NCI-H774 (cell line): ENCODE results near the gene TEX44.

Experiments used
- DNase-seq: peaks from one replicate; lab custom pipeline; 2025; lab: John Stamatoyannopoulos, UW

Gene TEX44

DNA sequence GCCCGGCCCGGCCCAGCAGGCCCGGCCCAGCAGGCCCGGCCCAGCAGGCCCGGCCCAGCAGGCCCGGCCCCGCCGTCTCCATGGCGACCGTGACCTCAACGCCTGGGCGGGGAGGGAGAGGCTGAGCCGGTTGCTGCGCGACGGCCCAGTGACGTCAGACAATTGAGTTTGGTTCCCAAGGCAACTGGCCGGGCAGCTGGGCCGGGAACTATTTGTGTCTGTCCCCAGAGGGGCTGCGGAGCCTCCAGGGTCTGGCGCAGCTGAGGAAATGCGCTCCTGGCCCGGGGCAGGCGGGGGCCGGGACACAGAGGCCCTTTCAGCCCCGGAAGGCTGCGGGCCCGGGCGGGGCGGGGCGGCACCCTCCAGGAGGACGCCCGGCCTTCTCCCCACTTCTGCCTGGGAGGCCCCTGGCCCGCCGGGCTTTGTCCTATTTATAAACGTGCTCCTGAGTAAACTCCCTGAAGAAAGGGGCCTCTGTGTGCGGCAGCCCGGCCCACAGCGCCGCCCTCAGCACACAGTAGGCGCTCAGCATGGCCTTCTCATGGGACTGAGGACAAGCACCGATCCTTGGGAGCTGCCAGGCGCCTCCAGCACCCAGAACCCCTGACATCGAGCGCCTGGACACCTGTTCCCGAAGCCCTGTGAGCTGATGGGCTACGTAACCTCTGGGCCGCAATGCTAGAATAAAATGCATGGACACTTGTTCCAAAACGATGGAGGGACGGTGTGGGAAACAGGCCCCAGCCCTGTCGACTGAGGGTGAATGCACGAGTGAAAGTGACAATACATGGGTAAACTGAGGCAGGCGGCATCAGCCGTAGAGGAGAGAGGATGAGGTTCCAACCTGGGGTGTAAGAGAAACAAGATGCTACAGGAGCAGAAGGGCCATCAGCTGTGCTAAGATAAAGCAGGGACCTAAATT is 12.3 kb downstream of the TEX44 start:
- DNase-seq: peak; percentile 95

DNA sequence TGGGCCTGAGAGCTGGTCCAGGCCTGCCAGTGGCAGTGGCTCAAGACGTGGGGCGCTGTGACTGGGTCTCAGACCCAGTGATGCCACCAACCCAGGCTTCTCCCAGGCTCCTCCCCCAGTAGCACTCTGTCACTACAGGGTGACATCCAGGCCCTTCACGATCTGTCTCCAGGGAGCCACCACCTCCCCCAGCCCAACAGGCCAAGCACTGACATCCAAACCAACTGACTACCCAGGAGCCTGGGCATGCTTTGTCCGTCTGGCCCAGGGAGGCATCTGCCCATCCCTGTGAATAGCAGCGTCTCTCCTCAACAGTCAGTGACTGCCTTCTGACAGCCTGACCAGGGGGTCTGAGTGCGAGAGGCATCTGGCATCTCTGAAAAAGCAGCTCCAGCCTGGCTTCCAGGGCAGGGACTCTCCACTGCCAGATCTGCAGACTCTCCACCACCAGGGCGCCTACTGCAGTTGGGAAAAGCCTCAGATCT is 13.0 kb downstream of the TEX44 start:
- DNase-seq: no peak

DNA sequence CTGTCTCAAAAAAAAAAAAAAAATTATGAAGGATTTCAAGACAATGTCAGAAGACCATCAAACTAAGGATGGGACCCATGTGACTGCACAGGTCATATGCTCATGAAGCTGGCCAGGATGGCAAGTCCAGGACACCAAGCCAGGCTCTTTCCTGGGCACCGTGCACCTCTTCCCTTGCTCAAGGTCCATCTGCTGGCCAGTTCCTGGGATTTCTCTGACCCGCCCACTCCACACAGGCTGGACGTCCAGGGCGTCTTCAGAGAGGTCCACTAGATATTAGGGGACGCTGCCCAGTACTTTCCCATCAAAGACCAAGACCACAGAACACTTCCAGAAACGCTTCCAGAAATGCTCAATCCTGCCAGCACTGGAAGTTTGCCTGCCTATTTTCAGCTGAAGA is 14.3 kb downstream of the TEX44 start:
- DNase-seq: no peak

DNA sequence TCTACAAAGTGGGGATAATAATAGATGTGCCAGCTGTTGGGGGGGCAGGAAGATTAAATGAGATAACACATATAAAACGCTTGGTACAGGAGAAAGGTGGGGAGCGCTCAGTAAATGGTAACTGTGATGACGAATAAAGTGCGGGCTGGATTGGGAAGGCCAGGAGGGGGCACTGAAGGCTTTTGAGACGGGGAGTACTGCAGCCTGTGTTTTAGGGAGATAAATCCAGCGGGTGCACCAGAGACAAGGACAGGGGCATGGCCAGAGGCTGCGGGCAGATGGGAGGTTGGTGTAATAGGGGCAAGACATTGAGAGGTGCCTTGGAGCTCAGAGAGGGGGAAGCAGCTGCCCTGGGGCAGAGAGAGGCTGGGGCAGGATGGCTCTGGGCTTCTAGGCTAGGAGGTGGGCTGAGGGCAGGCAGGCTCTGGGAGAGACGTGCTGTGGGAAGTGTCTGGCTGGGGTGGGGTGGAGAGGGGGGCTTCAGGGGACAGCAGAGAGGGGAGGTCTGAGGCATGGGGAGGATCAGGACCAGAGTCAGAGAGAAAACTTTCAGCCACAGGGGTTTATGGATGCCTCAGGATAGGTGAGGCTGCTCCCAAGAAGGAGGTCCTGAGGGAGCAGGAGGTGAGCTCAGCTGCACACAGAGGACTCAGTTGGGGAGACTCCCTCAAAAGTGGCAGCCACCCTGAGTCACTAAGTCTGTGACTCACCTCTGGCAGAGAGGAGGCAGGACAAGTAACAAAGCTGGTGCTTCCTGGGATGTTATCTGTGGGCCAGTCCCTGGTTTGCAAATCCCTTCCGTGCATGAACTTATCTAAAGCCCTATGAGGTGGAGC is 18.8 kb downstream of the TEX44 start:
- no peak for DNase-seq

DNA sequence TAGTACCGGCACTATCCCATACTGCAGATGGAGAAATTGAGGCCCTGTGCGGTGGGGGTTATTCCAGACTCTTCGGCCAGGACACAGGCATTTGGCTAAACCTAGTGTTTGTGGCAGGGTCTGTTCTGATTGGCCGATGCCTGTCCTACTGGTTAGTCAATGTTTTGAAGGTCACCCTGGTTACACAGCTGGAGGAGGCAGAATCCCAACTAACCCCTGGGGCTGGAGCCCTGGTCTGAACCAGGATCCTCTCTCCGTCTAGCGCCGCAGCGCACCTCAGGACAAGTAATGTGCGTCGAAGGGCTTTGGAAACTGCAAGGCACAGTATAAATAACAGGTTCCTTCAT is 19.4 kb downstream of the TEX44 start:
- DNase-seq: peak; percentile 23

DNA sequence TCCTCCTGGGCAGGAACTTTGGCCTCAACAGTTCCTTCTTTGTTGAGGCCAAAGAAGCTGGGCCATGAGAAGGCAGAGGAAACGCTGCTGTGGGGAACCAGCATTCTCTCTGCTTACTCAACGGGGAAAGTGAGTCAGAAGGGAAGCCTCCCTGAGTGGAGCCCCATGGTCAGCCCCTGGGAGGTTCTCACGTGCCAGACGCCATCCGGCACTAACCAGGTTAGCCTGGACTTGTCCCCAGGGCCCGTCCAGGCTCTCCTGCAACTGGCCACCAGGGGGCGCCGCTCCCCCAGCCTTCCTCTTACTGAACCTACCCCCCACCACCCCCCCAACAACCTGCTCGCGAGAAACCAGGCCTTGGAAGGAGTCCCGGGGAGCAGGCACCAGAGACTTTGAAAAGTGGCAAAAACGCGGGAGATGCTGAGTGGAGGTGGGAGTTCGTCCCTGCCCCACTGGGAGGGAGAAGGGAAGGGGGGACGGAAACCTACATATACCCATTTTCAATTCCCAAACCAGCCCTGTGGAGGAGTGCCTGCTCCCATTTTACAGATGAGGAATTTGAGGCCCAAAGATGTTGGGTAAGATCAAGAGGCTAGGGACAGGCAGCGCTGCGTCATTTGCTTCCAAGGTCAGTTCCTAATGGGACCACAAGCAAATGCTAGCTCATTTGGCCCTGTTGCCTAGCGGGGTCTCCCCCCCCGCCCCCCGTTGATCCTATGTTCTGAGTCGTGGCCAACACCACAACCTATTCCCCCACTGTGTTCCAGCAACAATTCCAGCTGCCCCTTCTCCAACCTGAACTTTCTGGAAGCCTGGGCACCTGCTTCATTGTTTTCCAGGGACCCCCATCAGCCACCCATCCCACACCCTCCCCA is 20.0 kb downstream of the TEX44 start:
- peak; percentile 77 for DNase-seq

DNA sequence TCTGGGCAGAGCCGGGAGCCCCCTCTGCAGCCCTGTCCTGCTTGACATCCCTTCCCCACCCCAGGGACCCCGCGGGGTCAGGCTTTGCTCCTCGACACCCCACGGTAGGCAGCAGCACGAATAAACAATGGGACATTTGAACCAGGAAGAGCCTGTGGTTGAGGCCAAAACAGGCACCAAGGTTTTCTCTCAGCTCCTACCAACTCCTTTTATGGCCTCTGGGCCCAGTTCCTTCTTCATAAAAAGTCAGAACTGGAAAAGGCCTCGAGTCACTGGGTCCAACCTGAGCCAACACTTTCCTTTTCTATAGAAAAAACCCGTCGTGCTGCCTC is 20.6 kb downstream of the TEX44 start:
- DNase-seq: no peak

DNA sequence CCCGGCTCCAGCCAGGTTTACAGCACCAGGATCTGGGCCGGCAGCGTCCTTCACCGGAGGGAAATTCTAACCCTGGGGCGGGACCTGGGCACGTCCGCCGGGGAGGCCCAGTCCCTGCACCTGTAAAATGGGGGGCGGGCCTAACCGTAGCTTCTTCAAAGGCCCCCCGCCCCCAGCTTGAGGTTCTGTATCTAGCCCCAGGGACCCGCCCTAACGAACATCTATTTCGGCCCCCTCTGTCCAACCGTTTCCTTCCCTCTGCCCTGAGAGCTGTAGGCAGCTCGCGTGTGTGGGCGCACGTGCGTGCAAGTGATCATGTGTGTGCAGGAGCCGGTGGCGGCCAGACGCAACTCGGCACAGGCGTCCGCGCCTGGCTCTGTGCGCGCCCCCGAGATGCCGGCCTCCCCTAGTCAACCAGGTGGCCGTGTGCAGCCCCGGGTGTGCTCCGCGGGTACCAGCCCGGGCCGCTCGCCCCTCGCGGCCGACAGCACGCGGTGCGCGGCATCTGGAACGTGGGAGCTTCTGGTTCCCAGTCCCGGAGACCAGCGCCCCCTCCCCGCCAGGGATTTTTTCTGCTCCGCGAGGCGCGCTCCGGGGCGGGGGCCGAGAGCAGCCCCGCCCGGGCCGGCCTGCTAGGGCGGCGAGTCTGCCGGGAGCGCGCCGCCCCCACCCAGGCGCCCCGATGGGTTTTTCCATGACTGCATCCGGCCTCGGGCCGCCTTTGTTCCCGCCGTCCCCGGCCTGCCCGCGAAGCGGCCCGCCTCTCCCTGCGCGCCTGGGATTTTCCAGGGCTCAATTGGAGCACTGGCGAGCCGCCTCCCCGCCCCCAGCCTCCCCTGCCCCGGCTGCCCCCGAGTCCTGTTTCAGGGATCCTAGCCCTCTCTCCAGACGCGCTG is 21.2 kb downstream of the TEX44 start:
- DNase-seq: peak; percentile 79

DNA sequence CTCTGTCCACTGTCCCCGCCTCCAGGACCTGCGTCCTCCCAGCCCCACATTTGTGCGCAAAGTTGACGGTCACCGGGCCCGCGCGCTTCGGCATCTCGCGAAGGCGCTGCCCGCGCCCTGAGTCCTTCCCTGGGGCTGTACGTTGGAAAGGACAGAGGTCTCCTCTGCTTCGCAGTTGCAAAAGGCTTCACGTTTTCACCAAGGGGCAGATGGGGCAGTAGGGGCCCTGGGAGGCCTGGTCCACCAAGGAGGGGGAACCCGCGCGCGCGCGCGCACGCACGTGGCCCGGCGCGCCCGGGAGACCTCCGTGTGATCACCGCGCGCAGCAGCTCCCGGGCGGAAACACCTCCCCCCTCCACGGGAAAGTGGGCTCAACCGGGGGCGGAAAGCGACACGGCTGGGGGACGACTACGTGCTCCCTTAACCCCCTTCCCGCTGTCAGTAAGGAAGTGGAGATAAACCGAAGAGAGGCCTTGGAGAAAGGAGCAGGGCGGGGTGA is 21.9 kb downstream of the TEX44 start:
- no peak for DNase-seq

DNA sequence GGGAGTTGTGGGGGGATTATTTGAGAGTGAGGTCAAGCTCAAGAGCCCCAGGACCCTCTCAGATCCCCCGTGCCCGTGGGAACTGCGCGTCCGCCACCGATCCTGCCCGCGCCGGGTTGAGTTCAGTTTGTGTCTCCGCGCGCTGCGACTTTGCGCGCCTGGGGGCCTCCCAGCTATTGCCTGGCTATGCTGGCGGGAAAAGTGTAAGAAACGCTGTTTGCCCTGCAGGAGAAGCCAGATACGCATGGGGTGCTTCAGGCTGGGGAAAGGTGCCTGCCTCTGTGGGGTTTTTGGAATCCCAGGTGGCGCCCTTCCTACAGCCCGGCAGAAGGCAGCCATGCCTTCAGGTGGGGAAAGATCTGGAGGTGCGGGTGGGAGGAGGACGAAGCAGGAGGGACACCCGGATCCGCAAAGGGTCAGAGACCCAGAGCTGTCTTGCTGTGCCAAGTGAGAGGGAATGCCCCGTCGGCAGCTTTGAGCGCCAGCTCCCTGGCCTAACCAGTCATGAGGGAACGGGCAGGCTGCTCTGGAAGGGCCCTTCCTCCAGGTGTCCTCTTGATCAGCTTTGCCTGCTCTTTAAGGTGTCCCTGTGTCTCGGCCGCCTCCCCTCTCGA is 22.5 kb downstream of the TEX44 start:
- DNase-seq: no peak

DNA sequence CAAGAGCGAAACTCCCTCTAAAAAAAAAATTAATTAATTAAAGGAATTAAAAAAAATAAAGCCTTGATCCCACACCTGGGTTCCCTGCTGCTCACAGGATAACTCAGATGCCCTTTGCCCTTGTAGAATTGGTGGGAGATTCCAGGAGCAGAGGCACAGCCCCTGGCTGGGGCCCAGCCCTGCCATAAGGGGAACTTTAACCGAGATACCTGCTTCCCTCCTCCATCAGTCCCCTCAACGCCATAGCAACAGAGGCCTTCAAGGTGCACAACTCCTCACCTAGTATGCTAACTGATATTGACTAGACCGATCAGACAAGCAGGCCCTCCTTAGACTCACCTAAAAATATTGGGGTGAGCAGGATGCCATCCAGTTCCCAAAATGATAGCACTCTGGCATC is 23.6 kb downstream of the TEX44 start:
- DNase-seq: no peak

DNA sequence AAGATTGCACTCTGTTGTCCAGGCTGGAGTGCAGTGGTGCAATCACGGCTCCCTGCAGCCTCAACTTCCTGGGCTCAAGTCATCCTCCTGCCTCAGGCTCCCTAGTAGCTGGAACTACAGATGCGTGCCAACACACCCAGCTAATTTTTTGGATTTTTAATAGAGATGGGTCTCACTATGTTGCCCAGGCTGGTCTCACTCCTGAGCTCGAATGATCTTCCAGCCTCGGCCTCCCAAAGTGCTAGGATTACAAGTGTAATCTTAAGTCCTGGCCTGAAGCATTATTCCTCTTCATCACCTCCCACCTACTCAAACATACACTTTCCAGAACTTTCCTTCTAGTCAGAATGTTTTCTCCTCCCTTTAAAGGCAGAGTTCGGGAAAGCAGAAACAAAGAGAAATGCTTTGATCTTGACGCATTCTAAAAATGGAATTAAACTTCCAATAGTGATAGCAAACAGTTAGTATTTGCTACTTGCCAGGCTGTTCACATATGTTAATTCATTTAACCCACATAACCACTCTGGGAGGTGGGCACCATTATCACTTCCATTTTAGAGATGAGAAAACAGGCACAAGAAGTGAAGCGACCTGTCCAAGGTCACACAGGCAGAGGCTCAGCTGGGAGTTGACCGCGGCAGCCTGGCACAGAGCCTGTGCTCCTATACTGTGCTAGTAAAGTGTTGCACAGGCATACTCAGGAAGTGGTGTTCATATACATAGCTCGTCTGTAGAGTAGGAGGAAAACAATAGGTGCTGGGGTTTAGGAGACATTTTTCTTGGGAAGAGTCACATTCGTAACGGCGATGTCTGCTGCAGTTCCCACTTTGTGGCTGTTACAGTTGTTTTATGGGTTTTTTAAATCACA is 24.6 kb downstream of the TEX44 start:
- DNase-seq: no peak

DNA sequence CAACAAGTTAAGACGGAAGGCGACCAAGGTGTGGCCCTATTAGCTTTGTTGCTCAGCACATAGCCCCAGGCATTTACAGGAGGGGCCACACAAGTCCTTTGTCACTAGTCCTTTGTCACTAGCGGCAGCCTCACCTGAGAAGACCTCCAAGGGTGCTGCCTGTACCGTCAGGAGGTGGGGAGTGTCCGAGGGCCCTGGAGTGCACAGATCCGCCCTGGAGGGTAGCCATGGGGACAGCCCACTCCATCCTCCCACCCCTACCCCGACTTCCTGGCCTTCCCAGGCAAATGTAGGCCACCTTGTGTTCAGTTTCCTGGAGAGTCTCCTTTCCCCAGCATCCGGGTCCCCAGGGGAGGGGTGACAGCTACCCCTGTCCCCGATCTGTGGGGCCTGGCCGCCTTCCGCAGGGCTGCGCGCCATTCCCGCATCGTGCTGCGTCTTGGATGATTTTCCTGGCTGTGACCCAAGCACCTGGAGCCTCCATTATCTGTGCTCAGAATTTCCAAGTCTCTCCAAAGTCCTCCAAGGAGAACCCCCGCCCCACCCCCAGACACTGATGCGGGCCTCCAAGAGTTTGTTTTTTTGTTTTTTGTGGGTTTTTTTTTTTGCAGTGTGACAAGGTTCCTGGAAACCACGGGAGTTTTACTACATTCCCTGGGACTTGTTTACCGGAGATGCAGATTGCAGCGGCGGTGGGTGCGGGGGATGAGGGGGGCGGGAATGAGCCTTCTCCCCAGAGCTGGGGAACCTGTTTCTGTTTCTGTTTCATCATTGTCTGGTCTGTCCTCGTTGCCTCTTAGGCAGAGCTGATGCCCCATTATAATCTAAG is 28.6 kb downstream of the TEX44 start:
- DNase-seq: peak; percentile 3

DNA sequence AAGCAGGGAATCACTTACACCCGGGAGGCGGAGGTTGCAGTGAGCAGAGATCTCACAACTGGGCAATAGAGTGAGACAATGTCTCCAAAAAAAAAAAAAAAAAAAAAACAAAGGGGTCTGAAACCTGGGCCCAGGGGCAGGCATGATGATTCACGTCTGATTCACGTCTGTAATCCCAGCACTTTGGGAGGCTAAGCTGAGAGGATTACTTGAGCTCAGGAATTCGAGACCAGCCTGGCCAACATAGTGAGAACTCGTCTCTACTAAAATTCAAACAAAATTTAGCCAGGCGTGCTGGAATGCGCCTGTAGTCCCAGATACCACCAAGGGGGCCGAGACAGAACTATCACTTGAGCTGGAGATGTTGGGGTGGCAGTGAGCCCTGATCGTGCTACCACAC is 30.3 kb downstream of the TEX44 start:
- DNase-seq: no peak

DNA sequence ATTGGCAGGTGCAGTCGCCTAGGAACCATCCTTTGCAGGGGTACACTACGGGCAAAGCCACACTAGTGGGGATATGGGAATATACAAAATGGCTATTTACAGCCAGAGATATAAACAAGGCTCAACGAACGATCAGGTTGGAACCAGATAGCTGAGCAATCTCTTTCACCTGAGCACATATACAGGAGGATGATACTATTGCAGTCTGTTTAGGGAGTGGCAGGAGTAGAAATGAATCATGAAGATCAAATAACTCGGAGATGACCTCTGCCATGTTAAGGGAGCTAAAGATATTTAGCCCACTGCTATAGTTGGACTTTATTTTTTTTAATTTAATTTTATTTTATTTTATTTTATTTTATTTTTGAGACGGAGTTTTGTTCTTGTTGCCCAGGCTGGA is 33.8 kb downstream of the TEX44 start:
- no peak for DNase-seq

DNA sequence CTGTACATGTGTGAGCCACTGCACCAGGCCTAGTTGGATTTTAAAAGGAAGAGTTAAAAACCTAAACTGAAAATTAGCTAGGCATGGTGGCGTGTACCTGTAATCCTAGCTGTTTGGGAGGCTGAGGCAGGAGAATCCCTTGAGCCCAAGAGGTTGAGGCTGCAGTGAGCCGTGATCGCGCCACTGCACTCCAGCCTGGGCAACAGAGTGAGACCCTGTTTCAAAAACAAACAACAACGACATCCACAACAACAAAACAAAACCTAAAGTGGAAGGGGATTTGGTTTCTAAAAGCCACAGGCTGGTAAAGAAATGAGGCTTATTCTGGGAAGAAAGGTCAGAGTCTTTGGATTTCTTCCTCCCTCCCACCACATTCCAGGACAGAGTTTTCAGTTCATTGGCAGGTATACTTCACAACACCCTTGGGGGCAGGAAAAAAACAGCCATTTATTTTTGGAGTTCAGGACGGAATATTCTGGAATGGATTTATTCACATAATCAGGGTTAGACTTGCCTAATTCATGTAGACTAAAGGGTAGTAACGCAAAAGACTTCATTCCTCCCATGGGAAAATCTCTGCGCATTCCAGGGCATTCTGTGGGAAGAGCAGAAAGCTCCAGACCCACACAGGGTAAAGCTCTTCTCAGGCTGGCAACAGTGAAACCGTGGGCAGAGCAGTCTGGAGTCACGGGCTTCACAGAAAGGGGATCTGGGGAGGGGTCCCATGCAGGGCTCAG is 34.9 kb downstream of the TEX44 start:
- no peak for DNase-seq

DNA sequence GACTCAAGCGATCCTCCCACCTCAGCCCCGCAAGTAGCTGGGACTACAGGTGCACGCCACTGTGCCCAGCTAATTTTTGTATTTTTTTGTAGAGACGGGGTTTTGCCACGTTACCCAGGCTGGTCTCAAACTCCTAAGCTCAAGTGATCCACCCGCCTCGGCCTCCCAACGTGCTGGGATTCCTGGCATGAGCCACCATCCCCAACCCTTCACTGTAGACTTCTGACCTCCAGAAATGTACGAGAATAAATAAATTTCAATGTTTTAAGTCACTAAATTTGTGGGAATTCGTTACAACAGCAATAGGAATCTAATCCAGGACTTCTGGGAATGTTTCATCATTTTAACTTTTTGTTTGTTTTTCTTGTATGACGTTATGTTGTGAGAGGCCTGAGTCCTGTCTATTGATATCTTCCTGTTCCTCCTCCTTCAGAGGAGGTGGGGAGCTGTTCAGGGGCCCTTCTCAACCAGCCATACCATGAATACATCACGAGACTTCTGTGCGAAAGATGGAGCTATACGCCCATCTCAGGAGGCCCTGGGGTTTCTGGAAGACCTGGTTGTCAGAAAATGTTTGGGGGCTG is 40.0 kb downstream of the TEX44 start:
- no peak for DNase-seq
